Pancreas (tissue), 10 donors: Measurements from ENCODE around the gene CDC42BPA. TPM values are rescaled to one million over a fixed set of nuclear protein-coding genes. Genes with fewer than 3 reads are reported as not detected.
A peak's percentile ranks its signal among the peaks of the same experiment; 100 is the strongest.
"Not testable (repeated sequence)": the region's sequence is repeated elsewhere in the genome, so short reads cannot be mapped to it uniquely, and the experiment has no call there.

Source experiments
- ATAC-seq, 4 donors: fragments of 200-7000 bp; cut with Tn5 transposase; one replicate each; pipeline versions ENCODE4 v1.8.0 to v1.9.1; 2020; ENCODE audit warnings: mild to moderate bottlenecking in 4 of 4, moderate library complexity in 4 of 4
- DNase-seq, 6 donors: peaks; one replicate each; pipeline ENCODE4 v3.0.0-alpha.2; 2020
- FAIRE-seq: peaks from 2 replicates; lab custom pipeline; 2012; peaks lifted over from hg19 to GRCh38; lab: Jason Lieb, UNC
- H3K27ac ChIP-seq, 4 donors: fragments of 200-600 bp; sonication (generic); 1 replicate in 3 of 4; 2 replicates in 1 of 4; pipeline versions ENCODE4 v1.5.0 to v1.8.0; 2020
- H3K27me3 ChIP-seq, 4 donors: fragments of 200-600 bp; one replicate each; pipeline ENCODE4 v1.8.0; 2021
- H3K36me3 ChIP-seq, 3 donors: fragments of 200-600 bp; sonication (generic) in 1 of 3; one replicate each; pipeline versions ENCODE4 v1.5.0 to v1.8.0; 2020 to 2021
- H3K4me1 ChIP-seq, 3 donors: fragments of 200-600 bp; one replicate each; pipeline ENCODE4 v1.8.0; 2021
- H3K4me3 ChIP-seq, 4 donors: fragments of 200-600 bp; sonication (generic) in 2 of 4; one replicate each; pipeline versions ENCODE4 v1.5.0 to v1.8.0; 2020 to 2021
- H3K9me3 ChIP-seq, 4 donors: fragments of 200-600 bp; one replicate each; pipeline ENCODE4 v1.8.0; 2021
- WGBS, 2 donors: extraction: QIAGEN DNeasy Blood & Tissue Kit; methylation state at CpG; one replicate each; pipeline ENCODE4 v1.1.7; 2013; 5-methylcytosine and 5-hydroxymethylcytosine counted together
- intact Hi-C, 3 donors: fragments of 100-400 bp; cut with DNase I; formaldehyde crosslinking; loops; one replicate each; pipeline versions ENCODE4 v1.11.1 to v1.14.2; 2022
- polyA plus RNA-seq, 2 donors: library from polyadenylated mRNA; stranded (reverse); fragments of 200-250 nt; gene quantifications; one replicate each; pipeline ENCODE4 v1.2.3, GENCODE V29; 2013
- total RNA-seq, 6 donors: library from RNA; stranded (reverse); fragmentation: NEBNext Ultra II Directional in 4 of 6; extraction: Animal tissue kit (Norgen Biotek cat#: 25700) in 4 of 6; gene quantifications; one replicate each; pipeline versions ENCODE4 v1.2.1 to v1.2.4, GENCODE V29; 2021 to 2023
- TF ChIP-seq, protein P1 (sequence below), 4 donors: fragments of 200-600 bp; sonication (generic) in 3 of 4; IDR thresholded peaks; one replicate each; pipeline versions ENCODE4 v1.5.0 to v1.8.0; 2021; ENCODE audit warnings: antibody characterized with exemption in 4 of 4
- donor health status: healthy with polysubstance abuse.
- donor health status: DM: no; HTN: no; CAD: no; lungs with moderate emphysema.
- donor health status: DM: no; HTN: no; CAD: no.
- donor health status: control.
- donor health status: control.
- donor health status: Bipolar disorder and iron deficiency.
- donor health status: DM: yes; HTN: yes; CAD: no.
- donor health status: DM: no; HTN: no; CAD: no.
- donor health status: DM: no; HTN: no; CAD: no.
- donor health status: DM: yes; HTN: yes; CAD: no.

Gene CDC42BPA
- total and polyA plus RNA-seq, 8 donors: 5.3 to 22.5 (median 16.5) TPM

DNA sequence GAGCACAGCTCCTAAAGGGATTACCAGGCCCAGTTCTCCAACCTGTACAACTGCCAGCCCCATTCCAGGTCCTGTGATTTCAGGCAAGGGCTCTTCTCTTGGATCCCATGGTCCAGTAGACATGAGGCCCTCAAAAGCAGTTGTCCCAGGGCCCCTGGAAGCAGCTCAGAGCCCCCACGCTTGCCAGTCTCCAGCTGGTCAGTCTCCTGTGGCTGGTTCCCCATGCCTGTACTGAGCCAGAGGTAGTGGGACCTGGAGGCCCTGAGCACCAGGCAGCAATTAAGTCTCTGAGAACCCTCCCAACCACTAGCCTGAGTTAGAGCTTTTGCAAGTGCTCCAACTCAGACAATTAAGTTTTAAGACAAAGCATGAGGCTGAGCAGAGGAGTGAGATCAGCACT, 36.9 kb downstream of the CDC42BPA start:
- no peak overlapping the region for H3K4me3 ChIP-seq
- H3K36me3 ChIP-seq: no peaks in the 10 kb centered on the region
- TF ChIP-seq, protein P1, sequence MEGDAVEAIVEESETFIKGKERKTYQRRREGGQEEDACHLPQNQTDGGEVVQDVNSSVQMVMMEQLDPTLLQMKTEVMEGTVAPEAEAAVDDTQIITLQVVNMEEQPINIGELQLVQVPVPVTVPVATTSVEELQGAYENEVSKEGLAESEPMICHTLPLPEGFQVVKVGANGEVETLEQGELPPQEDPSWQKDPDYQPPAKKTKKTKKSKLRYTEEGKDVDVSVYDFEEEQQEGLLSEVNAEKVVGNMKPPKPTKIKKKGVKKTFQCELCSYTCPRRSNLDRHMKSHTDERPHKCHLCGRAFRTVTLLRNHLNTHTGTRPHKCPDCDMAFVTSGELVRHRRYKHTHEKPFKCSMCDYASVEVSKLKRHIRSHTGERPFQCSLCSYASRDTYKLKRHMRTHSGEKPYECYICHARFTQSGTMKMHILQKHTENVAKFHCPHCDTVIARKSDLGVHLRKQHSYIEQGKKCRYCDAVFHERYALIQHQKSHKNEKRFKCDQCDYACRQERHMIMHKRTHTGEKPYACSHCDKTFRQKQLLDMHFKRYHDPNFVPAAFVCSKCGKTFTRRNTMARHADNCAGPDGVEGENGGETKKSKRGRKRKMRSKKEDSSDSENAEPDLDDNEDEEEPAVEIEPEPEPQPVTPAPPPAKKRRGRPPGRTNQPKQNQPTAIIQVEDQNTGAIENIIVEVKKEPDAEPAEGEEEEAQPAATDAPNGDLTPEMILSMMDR (IDR thresholded peaks at IDR 0.05): no peak
- WGBS, 2 donors: 94 to 100% methylated on average over 1 of the region's 1 CpG
- no peaks in the 10 kb centered on the region for H3K27me3 ChIP-seq
- FAIRE-seq (no peak), DNase-seq (no peak), ATAC-seq (no peak)
- H3K27ac ChIP-seq: no peak overlapping the region
- intact Hi-C loops: no loop called here
- no peaks in the 10 kb centered on the region for H3K9me3 ChIP-seq
- H3K4me1 ChIP-seq: no peaks in the 10 kb centered on the region

DNA sequence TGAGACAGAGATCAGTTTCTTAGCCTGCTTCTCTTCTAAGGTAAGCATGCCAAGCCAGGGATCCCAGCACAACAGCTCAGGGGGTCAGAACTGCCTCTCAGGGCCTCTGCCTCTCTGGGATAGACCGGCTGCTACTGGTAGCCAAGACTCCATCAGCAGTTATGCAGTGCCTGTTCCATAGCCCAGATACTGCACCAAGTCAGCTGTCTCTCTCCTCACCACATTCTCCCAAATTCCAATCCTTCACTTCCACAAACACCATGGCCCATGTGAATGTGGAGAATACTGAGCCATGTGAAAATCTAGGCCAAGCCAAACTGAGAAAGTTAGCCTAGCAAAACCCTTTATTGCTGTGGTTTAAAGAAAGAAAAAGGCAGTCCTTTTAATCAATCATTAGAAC, 37.5 kb downstream of the CDC42BPA start:
- Histone ChIP-seq H3K4me3 (no peak overlapping the region), H3K27me3 (no peaks in the 10 kb centered on the region), H3K4me1 (no peaks in the 10 kb centered on the region), H3K36me3 (no peaks in the 10 kb centered on the region), H3K9me3 (no peaks in the 10 kb centered on the region), H3K27ac (no peak overlapping the region)
- 100% methylated on average over 1 of the region's 1 CpG for WGBS, 2 donors
- DNase-seq (no peak), FAIRE-seq (no peak), ATAC-seq (no peak)
- TF ChIP-seq, protein P1 (IDR thresholded peaks at IDR 0.05): no peak
- intact Hi-C loops: no loop called here

DNA sequence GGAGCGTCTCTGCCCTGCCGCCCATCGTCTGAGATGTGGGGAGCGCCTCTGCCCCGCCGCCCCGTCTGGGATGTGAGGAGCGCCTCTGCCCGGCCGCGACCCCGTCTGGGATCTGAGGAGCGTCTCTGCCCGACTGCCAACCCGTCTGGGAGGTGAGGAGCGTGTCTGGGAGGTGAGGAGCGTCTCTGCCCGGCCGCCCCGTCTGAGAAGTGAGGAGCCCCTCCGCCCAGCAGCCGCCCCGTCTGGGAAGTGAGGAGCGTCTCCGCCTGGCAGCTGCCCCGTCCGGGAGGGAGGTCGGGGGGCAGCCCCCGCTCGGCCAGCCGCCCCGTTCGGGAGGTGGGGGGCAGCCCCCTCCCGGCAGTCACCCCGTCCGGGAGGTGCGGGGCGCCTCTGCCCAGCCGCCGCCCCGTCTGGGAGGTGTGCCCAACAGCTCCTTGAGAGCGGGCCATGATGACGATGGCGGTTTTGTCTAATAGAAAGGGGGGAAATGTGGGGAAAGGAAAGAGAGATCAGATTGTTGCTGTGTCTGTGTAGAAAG, 42.1 kb downstream of the CDC42BPA start:
- H3K4me1 ChIP-seq, H3K36me3 ChIP-seq, H3K27ac ChIP-seq, H3K4me3 ChIP-seq, FAIRE-seq, H3K27me3 ChIP-seq, H3K9me3 ChIP-seq, intact Hi-C loops, ATAC-seq: not testable (repeated sequence)
- 95 to 98% methylated on average over 33 to 44 of the region's 44 CpGs for WGBS, 2 donors
- DNase-seq: peak in 1 of 6 donors; percentile 50

DNA sequence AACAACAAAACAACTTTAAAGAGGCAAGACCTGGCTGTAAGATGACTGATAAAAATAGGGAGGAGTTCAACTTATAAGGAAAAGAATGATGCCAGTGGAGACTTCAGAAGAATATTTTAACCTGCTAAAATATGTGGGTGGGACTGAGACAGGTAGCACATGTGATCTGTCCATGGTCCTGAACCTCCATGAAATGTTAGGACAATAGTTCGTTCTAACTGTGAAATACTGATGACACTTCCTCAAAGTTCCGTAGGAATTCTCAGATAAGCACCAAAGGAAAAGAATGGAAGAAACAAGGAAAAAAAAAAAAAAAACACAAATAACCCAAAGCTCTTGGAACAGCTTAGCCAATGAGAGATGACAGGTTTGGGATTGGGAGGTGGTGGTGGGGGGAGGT, 44.7 kb downstream of the CDC42BPA start:
- intact Hi-C loops: no loop called here
- Histone ChIP-seq H3K4me1 (peaks cover 0 to 13% (median 0%) of the 10 kb centered on the region in 3 donors), H3K27ac (no peak overlapping the region), H3K36me3 (no peaks in the 10 kb centered on the region), H3K9me3 (no peaks in the 10 kb centered on the region), H3K27me3 (no peaks in the 10 kb centered on the region), H3K4me3 (no peak overlapping the region)
- no peak for FAIRE-seq
- TF ChIP-seq, protein P1 (IDR thresholded peaks at IDR 0.05): no peak
- peak; percentile 66 to 93 (median 76) for ATAC-seq
- WGBS, 2 donors: 7 to 11% methylated on average over 2 of the region's 2 CpGs
- DNase-seq: peak in 1 of 6 donors; percentile 42

DNA sequence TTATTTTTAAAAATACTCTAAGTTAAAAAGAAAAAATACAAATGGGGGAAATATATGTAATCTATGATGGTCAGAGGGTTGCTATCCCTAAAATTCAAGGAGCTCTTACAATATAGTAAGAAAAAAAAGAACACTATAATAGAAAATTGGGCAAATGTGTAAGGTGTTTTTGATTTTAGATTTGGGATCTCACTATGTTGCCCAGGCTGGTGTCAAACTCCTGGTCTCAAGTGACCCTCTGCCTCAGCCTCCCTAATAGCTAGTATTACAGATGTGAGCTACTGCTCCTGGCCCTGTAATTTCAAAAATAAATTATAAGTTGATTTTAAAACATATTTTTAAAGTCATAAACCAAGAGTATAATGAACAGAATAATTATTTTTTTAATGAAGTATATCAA, 45.9 kb downstream of the CDC42BPA start:
- FAIRE-seq: no peak
- H3K9me3 ChIP-seq: no peaks in the 10 kb centered on the region
- H3K27me3 ChIP-seq: no peaks in the 10 kb centered on the region
- TF ChIP-seq, protein P1 (IDR thresholded peaks at IDR 0.05): no peak
- intact Hi-C loops: no loop called here
- H3K4me1 ChIP-seq: peaks cover 4 to 13% (median 4%) of the 10 kb centered on the region in 3 donors
- H3K27ac ChIP-seq: no peak overlapping the region
- H3K36me3 ChIP-seq: no peaks in the 10 kb centered on the region
- no peak for DNase-seq
- H3K4me3 ChIP-seq: no peak overlapping the region
- ATAC-seq: no peak
